Measurements from ENCODE around the gene OCEL1.

The OCEL1 gene

DNA sequence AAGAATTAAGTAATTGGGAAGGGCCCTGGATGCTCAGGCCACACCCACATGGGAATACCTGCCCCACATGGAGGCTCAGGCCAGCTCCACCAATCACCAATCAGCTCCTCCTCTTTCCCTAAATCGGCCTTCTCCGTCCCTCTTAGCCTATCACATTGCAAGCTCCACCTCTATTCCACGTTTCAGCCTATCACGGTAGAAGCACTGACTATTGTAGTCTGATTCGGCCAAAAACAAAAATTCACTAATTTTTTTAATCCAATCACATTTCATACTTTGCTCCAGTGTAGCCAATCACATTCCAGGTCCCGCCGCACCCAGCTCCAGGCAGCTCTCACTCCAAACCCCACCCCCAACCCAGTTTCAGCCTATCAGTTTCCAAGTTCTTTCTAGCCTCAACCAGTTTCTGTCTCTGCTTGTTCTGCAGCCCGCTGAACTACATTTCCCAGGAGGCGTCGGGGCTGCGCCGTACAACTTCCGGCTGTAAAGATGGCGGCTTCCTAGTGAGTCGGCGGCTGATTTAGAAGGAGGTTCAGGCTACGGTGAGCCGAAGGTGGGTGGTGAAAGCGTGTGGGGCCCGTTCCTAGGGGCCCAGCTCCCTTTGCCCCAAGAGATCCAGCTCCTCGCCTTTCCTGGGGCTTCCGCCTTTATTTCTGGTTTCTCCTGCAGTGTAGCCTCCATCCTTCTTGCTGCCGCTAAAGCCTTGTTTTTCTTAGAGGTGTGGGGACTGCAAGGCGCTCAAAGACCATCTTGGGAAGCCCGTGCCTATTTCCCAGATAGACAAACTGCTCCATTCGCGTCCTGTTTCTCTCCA is 41.2 kb downstream of the OCEL1 start, which contains the start of gene BABAM1 (continued):
- TF ChIP-seq, protein P1, sequence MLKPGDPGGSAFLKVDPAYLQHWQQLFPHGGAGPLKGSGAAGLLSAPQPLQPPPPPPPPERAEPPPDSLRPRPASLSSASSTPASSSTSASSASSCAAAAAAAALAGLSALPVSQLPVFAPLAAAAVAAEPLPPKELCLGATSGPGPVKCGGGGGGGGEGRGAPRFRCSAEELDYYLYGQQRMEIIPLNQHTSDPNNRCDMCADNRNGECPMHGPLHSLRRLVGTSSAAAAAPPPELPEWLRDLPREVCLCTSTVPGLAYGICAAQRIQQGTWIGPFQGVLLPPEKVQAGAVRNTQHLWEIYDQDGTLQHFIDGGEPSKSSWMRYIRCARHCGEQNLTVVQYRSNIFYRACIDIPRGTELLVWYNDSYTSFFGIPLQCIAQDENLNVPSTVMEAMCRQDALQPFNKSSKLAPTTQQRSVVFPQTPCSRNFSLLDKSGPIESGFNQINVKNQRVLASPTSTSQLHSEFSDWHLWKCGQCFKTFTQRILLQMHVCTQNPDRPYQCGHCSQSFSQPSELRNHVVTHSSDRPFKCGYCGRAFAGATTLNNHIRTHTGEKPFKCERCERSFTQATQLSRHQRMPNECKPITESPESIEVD (tag by site-specific recombination; IDR thresholded peaks at IDR 0.05) = no peak
- no peak for TF ChIP-seq ZNF529 (tag by site-specific recombination; IDR thresholded peaks at IDR 0.05; ENCODE audit: insufficient replicate concordance)
- TF ChIP-seq ZBTB21 (tag by site-specific recombination; IDR thresholded peaks at IDR 0.05) = no peak
- no peak for TF ChIP-seq ZNF426 (tag by site-specific recombination; IDR thresholded peaks at IDR 0.05)
- no peak for TF ChIP-seq ZNF792 (tag by site-specific recombination; IDR thresholded peaks at IDR 0.05)
- no peak for TF ChIP-seq ZNF24 (tag by site-specific recombination; IDR thresholded peaks at IDR 0.05)
- no peak for TF ChIP-seq ZNF658 (tag by site-specific recombination; IDR thresholded peaks at IDR 0.05)
- peak; percentile 88 for TF ChIP-seq ZFP69B (tag by site-specific recombination; IDR thresholded peaks at IDR 0.05)
- TF ChIP-seq SCRT1 (tag by site-specific recombination; IDR thresholded peaks at IDR 0.05; ENCODE audit: borderline replicate concordance) = no peak
- peak; percentile 47 for TF ChIP-seq ZFHX2 (tag by site-specific recombination; conservative IDR thresholded peaks at IDR 0.05)
- TF ChIP-seq ZNF621 (tag by site-specific recombination; IDR thresholded peaks at IDR 0.05) = no peak
- peak; percentile 89 for TF ChIP-seq YY1 (tag by site-specific recombination; IDR thresholded peaks at IDR 0.05)
- no peak for TF ChIP-seq ZNF19 (tag by site-specific recombination; IDR thresholded peaks at IDR 0.05; ENCODE audit: low read depth)
- no peak for TF ChIP-seq ZNF514 (tag by site-specific recombination; IDR thresholded peaks at IDR 0.05)
- TF ChIP-seq ZNF292 (tag by site-specific recombination; IDR thresholded peaks at IDR 0.05; ENCODE audit: borderline replicate concordance, low read depth) = no peak
- no peak for TF ChIP-seq ZNF157 (tag by site-specific recombination; IDR thresholded peaks at IDR 0.05)
- TF ChIP-seq ZBTB48 (tag by site-specific recombination; IDR thresholded peaks at IDR 0.05) = no peak
- TF ChIP-seq ZNF248 (tag by site-specific recombination; IDR thresholded peaks at IDR 0.05) = no peak
- TF ChIP-seq, protein P2, sequence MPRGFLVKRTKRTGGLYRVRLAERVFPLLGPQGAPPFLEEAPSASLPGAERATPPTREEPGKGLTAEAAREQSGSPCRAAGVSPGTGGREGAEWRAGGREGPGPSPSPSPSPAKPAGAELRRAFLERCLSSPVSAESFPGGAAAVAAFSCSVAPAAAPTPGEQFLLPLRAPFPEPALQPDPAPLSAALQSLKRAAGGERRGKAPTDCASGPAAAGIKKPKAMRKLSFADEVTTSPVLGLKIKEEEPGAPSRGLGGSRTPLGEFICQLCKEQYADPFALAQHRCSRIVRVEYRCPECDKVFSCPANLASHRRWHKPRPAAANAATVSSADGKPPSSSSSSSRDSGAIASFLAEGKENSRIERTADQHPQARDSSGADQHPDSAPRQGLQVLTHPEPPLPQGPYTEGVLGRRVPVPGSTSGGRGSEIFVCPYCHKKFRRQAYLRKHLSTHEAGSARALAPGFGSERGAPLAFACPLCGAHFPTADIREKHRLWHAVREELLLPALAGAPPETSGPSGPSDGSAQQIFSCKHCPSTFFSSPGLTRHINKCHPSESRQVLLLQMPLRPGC (tag by site-specific recombination; IDR thresholded peaks at IDR 0.05) = no peak
- TF ChIP-seq, protein P3, sequence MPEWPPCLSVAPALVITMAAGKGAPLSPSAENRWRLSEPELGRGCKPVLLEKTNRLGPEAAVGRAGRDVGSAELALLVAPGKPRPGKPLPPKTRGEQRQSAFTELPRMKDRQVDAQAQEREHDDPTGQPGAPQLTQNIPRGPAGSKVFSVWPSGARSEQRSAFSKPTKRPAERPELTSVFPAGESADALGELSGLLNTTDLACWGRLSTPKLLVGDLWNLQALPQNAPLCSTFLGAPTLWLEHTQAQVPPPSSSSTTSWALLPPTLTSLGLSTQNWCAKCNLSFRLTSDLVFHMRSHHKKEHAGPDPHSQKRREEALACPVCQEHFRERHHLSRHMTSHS (tag by site-specific recombination; IDR thresholded peaks at IDR 0.05) = no peak
- TF ChIP-seq ZNF214 (tag by site-specific recombination; IDR thresholded peaks at IDR 0.05; ENCODE audit: borderline replicate concordance) = no peak
- TF ChIP-seq ZNF221 (tag by site-specific recombination; IDR thresholded peaks at IDR 0.05; ENCODE audit: borderline replicate concordance) = no peak
- no peak for TF ChIP-seq ZNF626 (tag by site-specific recombination; IDR thresholded peaks at IDR 0.05)
- no peak for TF ChIP-seq ZNF654 (tag by site-specific recombination; IDR thresholded peaks at IDR 0.05; ENCODE audit: low read depth)
- TF ChIP-seq, protein P4, sequence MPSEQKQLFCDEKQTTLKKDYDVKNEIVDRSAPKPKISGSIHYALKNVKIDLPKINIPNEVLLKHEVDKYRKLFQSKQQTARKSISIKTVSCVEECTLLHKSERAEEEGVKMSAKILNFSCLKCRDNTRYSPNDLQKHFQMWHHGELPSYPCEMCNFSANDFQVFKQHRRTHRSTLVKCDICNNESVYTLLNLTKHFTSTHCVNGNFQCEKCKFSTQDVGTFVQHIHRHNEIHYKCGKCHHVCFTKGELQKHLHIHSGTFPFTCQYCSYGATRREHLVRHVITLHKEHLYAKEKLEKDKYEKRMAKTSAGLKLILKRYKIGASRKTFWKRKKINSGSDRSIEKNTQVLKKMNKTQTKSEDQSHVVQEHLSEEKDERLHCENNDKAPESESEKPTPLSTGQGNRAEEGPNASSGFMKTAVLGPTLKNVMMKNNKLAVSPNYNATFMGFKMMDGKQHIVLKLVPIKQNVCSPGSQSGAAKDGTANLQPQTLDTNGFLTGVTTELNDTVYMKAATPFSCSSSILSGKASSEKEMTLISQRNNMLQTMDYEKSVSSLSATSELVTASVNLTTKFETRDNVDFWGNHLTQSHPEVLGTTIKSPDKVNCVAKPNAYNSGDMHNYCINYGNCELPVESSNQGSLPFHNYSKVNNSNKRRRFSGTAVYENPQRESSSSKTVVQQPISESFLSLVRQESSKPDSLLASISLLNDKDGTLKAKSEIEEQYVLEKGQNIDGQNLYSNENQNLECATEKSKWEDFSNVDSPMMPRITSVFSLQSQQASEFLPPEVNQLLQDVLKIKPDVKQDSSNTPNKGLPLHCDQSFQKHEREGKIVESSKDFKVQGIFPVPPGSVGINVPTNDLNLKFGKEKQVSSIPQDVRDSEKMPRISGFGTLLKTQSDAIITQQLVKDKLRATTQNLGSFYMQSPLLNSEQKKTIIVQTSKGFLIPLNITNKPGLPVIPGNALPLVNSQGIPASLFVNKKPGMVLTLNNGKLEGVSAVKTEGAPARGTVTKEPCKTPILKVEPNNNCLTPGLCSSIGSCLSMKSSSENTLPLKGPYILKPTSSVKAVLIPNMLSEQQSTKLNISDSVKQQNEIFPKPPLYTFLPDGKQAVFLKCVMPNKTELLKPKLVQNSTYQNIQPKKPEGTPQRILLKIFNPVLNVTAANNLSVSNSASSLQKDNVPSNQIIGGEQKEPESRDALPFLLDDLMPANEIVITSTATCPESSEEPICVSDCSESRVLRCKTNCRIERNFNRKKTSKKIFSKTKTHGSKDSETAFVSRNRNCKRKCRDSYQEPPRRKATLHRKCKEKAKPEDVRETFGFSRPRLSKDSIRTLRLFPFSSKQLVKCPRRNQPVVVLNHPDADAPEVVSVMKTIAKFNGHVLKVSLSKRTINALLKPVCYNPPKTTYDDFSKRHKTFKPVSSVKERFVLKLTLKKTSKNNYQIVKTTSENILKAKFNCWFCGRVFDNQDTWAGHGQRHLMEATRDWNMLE (tag by site-specific recombination; conservative IDR thresholded peaks at IDR 0.05; ENCODE audit: low read depth) = peak; percentile 37
- TF ChIP-seq, protein P5, sequence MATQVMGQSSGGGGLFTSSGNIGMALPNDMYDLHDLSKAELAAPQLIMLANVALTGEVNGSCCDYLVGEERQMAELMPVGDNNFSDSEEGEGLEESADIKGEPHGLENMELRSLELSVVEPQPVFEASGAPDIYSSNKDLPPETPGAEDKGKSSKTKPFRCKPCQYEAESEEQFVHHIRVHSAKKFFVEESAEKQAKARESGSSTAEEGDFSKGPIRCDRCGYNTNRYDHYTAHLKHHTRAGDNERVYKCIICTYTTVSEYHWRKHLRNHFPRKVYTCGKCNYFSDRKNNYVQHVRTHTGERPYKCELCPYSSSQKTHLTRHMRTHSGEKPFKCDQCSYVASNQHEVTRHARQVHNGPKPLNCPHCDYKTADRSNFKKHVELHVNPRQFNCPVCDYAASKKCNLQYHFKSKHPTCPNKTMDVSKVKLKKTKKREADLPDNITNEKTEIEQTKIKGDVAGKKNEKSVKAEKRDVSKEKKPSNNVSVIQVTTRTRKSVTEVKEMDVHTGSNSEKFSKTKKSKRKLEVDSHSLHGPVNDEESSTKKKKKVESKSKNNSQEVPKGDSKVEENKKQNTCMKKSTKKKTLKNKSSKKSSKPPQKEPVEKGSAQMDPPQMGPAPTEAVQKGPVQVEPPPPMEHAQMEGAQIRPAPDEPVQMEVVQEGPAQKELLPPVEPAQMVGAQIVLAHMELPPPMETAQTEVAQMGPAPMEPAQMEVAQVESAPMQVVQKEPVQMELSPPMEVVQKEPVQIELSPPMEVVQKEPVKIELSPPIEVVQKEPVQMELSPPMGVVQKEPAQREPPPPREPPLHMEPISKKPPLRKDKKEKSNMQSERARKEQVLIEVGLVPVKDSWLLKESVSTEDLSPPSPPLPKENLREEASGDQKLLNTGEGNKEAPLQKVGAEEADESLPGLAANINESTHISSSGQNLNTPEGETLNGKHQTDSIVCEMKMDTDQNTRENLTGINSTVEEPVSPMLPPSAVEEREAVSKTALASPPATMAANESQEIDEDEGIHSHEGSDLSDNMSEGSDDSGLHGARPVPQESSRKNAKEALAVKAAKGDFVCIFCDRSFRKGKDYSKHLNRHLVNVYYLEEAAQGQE (tag by site-specific recombination; IDR thresholded peaks at IDR 0.05) = 0 out of 2 replicates have a peak, but pooled peaks have one; percentile 16
- TF ChIP-seq ZBTB20 (tag by site-specific recombination; IDR thresholded peaks at IDR 0.05) = no peak; the same call in 1 of the 2 replicates

Data from HEK293 (cell line).